Tibial artery (tissue), 4 donors: Measurements from ENCODE around the gene UGT1A8.

ENCODE experiments used
- DNase-seq, 2 donors: peaks; one replicate each; pipeline ENCODE4 v3.0.0-alpha.2; 2019
- H3K27ac ChIP-seq, 2 donors: fragments of 200-600 bp; sonication (generic) in 1 of 2; 1 replicate in 1 of 2; 2 replicates in 1 of 2; pipeline ENCODE4 v1.5.1; 2018 to 2019; ENCODE audit warnings: mild to moderate bottlenecking in 1 of 2
- H3K27me3 ChIP-seq, 2 donors: fragments of 200-600 bp; sonication (generic) in 1 of 2; one replicate each; pipeline versions ENCODE4 v1.5.1 to v1.6.0; 2016 to 2019
- H3K36me3 ChIP-seq, 3 donors: fragments of 200-600 bp; sonication (generic) in 2 of 3; one replicate each; pipeline ENCODE4 v1.5.1; 2016 to 2019; ENCODE audit warnings: mild to moderate bottlenecking in 2 of 3
- H3K4me1 ChIP-seq, 4 donors: fragments of 200-600 bp; sonication (generic) in 2 of 4; 1 replicate in 3 of 4; 2 replicates in 1 of 4; pipeline ENCODE4 v1.5.1; 2016 to 2019
- H3K4me3 ChIP-seq, 2 donors: fragments of 200-600 bp; sonication (generic) in 1 of 2; 1 replicate in 1 of 2; 2 replicates in 1 of 2; pipeline ENCODE4 v1.5.1; 2018 to 2019; ENCODE audit warnings: mild to moderate bottlenecking in 2 of 2
- H3K9me3 ChIP-seq, 3 donors: fragments of 200-600 bp; sonication (generic) in 1 of 3; one replicate each; pipeline ENCODE4 v1.5.1; 2016 to 2019
- CTCF ChIP-seq, 2 experiments: fragments of 200-600 bp in 1 of 2; fragments of 450-650 bp in 1 of 2; IDR thresholded peaks; one replicate each; pipeline ENCODE4 v1.5.1; 2017 to 2019; ENCODE audit warnings: antibody characterized with exemption in 2 of 2, mild to moderate bottlenecking in 1 of 2, moderate library complexity in 1 of 2
- intact Hi-C: fragments of 100-400 bp; cut with DNase I; formaldehyde crosslinking; loops from one replicate; pipeline ENCODE4 v1.15.0; 2023; ENCODE audit warnings: low total_unique reads

The UGT1A8 gene

GRCh38 chr2:233780771-233781170, 163.3 kb downstream of the UGT1A8 start:
- DNase-seq = no peak
- Histone ChIP-seq H3K4me3 (no peak overlapping the region), H3K27ac (no peak overlapping the region), H3K4me1 (no peaks in the 10 kb centered on the region), H3K27me3 (no peaks in the 10 kb centered on the region), H3K36me3 (no peaks in the 10 kb centered on the region), H3K9me3 (peaks cover 0 to 7% (median 5%) of the 10 kb centered on the region in 3 donors)
- intact Hi-C loops = no loop called here
- no peak for TF ChIP-seq CTCF (IDR thresholded peaks at IDR 0.05)

- no peak overlapping the region for H3K4me3 ChIP-seq
- H3K4me1 ChIP-seq = no peaks in the 10 kb centered on the region
- no peaks in the 10 kb centered on the region for H3K36me3 ChIP-seq
- TF ChIP-seq CTCF (IDR thresholded peaks at IDR 0.05) = no peak
- no peak overlapping the region for H3K27ac ChIP-seq
- DNase-seq = no peak
- H3K27me3 ChIP-seq = no peaks in the 10 kb centered on the region
- intact Hi-C loops = no loop called here
- H3K9me3 ChIP-seq = no peaks in the 10 kb centered on the region
Measured at GRCh38 chr2:233789554-233789953, 172.1 kb downstream of the UGT1A8 start.

GRCh38 chr2:233791151-233791882, 173.9 kb downstream of the UGT1A8 start:
- H3K36me3 ChIP-seq = no peaks in the 10 kb centered on the region
- H3K9me3 ChIP-seq = no peaks in the 10 kb centered on the region
- intact Hi-C loops = no loop called here
- no peaks in the 10 kb centered on the region for H3K4me1 ChIP-seq
- no peak for TF ChIP-seq CTCF (IDR thresholded peaks at IDR 0.05)
- no peak for DNase-seq
- H3K27me3 ChIP-seq = no peaks in the 10 kb centered on the region
- no peak overlapping the region for H3K27ac ChIP-seq
- no peak overlapping the region for H3K4me3 ChIP-seq

- no peaks in the 10 kb centered on the region for H3K36me3 ChIP-seq
- H3K27me3 ChIP-seq = no peaks in the 10 kb centered on the region
- no peak for DNase-seq
- no peak for TF ChIP-seq CTCF (IDR thresholded peaks at IDR 0.05)
- no peak overlapping the region for H3K27ac ChIP-seq
- no peaks in the 10 kb centered on the region for H3K9me3 ChIP-seq
- intact Hi-C loops = no loop called here
- H3K4me3 ChIP-seq = no peak overlapping the region
- H3K4me1 ChIP-seq = no peaks in the 10 kb centered on the region
Measured at GRCh38 chr2:233791883-233792329, 174.5 kb downstream of the UGT1A8 start.

GRCh38 chr2:233792720-233793119, 175.3 kb downstream of the UGT1A8 start:
- Histone ChIP-seq H3K36me3 (no peaks in the 10 kb centered on the region), H3K27me3 (no peaks in the 10 kb centered on the region), H3K9me3 (no peaks in the 10 kb centered on the region), H3K4me1 (no peaks in the 10 kb centered on the region), H3K4me3 (no peak overlapping the region), H3K27ac (no peak overlapping the region)
- DNase-seq = no peak
- intact Hi-C loops = no loop called here
- no peak for TF ChIP-seq CTCF (IDR thresholded peaks at IDR 0.05)
